KBM-7 (cell line): Measurements from ENCODE around the gene PACS1.

Experiments
- DNase-seq: peaks from one replicate; pipeline ENCODE4 v3.0.0-alpha.2; 2015
- in situ Hi-C: fragments of 300-500 bp; cut with MboI; formaldehyde crosslinking; loops from 2 replicates; pipeline ENCODE4 v1.14.3; 2020; ENCODE audit warnings: low sequenced_read_pairs, low pct_unique_long_range_greater_than_20kb, mixed read lengths

The PACS1 gene

DNA sequence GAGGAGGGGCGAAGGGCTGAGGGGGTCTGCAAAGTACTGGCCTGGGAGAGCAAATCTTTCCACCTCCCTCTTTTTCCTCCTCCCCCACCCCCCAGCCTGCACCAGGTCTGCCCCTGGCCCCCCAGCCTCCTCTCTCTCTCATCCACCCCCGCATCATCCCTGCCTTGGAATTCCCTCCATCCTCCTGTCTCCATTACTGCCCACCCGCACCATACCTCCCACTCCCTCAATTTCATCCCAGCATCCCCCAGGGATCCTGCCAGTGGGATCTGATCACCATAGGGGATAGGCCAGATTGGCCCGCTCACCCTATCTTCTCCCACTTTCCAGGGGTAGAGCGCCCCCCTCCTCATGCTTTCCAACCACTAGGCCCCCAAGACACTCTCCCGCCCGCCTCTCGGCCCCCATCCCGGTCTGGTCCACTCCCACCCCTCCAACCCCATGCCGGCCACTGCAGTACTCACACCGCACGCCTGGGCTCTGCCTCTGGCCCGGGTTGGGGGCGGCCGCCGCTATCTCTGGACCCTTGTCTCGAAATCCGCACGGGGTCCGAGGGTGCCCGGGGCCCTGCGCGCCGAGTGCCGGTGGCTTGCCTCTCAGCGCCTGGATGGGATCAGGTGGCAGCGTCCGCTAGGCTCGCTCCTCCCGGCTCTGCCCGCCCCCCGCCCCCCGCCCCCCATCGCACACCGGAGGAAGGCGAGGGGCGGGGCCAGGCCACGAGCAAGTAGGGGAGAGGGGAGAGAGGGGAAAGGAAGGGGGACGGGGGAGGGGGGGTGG is 21.3 kb upstream of the PACS1 start, which contains the start of gene GAL3ST3:
GAL3ST3 (minus strand) TSS at position 615 of the 777 bp plus-strand sequence. CDS start 3,746 bp downstream, outside the sequence.
- in situ Hi-C loops = no loop called here

DNA sequence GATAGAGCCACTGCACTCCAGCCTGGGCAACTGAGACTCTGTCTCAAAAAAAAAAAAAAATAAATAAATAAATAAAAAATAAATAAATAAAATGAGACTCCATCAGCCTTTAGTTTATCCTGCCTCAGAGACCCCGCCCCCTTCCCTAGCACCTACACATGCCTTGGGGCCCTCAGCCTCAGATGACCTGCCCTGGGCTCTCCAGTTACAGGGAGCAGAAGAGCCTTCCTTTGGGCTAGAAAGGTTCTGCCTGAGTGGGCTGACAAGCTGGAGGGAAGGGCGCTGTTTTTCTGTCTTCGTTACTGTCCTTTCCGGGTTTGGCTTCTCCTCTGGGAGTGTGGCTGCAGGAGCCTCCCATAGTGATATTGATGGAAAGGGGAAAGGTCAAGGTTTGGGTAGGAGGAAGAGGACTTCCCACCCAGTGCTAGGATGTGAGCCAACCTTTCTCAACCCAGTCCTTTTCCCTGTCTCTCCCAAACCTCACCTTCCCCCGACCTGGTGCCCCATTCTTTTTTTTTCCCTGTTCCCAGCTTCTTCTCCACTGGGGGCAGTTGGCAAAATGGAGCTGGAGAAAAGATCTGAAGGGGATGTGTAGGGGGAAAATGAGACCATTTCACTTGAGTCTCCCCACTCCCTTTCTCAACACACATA is 19.4 kb upstream of the PACS1 start:
- DNase-seq = no peak
- in situ Hi-C loops = no loop called here

More for the DNA sequence above, 21.3 kb upstream of the PACS1 start, which contains the start of gene GAL3ST3:
- DNase-seq = no peak

DNA sequence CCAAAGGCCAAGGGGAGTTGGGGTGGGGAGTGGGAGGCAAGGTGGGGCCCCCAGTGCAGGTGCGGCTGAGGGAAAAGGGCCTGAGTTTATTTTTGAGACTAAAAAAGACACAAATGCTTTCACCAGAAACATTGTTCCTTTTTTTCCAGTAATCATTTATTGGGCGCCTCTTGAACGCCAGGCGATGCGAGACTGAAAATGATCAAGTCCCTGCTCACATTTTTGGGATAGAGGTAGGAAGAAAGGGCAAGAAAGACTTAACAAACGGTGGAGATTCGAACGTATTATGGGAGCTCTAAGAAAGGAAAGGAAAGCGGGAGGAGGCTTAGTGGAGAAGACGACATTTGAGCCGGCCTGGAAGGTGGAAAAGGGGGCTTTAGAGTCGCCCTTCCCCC is 18.7 kb upstream of the PACS1 start:
- no peak for DNase-seq
- in situ Hi-C loops = no loop called here

DNA sequence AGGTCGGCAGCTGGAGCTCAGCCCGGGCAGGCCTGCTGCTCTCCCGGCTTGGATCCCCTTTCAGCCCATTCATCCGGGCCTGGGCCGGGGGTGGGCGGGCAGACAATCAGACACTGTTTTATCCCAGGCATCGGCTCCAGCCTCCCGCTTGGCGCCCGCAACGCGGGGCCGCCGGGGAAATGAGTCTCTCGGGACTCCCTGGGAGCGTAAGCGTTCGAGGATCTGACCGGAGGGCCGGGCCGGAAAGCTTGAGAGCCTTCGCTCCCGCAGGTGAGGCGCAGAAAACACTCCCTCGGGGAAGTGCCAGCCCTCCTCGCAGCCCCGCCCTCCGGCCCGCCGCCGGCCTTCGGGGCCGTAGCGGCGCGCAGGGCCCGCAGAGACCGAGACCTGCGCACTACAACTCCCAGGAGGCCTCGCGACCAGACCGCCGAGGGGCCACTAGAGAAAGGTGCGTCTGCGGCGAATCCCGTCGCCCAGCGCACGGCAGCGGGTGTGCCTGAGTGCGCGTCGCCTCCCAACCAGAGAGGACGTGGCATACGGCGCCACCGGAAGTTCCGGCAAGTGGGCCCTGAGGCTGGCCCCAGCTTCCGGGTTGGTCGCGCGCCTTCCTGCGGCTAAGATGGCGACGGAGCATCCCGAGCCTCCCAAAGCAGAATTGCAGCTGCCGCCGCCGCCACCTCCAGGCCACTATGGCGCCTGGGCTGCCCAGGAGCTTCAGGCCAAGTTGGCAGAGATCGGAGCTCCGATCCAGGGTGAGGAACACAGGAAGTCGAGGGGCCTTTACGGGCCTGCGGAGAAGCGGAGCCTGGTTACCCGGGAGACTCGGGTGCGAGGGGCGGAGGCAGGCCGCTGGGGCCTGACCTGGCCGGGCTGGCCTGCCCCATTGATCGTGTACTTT is 18.1 kb upstream of the PACS1 start, which contains the start of gene SF3B2:
SF3B2 (plus strand) TSS at position 599 of the 898 bp plus-strand sequence; CDS start at position 620, 21 bp downstream.
- in situ Hi-C loops = no loop called here
- DNase-seq = peak; percentile 99

DNA sequence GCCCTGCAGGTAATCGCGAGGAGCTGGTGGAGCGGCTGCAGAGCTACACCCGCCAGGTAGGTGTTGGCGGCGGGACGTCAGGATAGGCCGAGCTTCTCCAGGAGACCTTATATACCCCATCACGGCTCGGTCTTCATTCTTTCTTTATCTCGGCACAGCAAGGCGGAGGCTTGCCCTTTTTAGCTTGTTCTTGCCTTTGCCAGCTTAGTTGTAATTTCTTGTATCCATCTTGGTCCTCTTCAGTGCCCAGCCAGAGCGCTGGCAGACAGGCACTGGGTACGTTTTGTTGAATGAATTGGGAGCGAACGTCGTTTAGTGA is 17.4 kb upstream of the PACS1 start:
- in situ Hi-C loops = no loop called here
- DNase-seq = no peak

DNA sequence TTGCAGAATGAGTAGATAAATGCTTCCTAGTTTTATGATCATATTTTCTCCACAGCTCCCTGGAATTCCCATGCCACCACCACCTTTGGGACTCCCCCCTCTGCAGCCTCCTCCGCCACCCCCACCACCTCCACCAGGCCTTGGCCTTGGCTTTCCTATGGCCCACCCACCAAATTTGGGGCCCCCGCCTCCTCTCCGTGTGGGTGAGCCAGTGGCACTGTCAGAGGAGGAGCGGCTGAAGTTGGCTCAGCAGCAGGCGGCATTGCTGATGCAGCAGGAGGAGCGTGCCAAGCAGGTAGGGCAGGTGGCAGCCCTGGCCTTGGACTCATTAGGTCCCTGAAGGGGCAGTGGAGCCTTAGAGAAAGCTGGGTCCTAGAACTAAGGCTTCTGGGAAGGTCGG is 15.1 kb upstream of the PACS1 start:
- in situ Hi-C loops = no loop called here
- no peak for DNase-seq

DNA sequence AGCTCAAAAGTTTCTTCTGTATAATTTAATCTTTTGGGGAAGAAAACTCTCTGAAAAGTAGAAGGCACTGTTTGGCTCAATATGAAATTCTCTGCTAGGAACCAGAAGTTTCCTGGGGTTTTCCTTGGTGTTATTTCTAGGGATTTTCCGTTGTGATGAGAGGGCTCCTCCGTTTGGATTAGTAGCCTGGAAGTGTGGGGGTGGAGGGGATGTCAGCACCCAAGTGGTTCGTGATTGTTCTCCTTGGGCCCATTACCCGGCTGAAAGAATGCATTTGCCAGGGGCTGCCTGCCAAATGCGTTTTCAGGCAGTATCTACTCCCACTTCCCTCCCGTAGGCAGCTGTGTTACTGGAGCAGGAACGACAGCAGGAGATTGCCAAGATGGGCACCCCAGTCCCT is 13.6 kb upstream of the PACS1 start:
- DNase-seq = no peak
- in situ Hi-C loops = no loop called here

DNA sequence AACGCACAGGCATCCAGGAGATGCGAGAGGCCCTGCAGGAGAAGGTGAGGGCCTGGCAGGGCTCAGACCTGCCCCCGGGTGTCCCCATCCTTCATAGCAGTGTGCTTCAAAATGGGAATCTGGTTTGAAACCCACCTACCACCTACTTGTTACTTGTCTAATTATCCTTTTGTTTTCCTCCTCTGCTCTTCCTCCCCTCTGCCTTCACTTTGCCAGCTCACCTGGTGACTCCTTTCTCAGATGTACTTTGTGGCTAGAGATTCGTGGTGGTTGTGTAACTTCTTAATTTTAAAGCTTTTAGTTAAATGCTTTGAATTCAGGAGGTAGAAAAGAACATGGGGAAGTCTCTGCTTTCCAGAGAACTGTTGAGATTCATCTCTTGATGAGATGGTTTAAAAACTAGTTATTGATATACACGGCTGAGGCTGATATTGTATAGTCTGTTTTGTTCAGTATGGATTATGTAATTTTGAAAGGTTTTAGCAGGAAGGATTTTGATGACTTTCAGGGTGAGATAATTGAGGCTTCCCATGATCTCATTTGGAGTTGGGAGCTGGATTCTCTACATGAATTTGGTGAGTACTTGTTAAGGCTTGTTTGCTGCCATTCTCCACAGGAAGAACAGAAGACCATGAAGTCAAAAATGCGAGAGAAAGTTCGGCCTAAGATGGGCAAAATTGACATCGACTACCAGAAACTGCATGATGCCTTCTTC is 9.9 kb upstream of the PACS1 start:
- no peak for DNase-seq

DNA sequence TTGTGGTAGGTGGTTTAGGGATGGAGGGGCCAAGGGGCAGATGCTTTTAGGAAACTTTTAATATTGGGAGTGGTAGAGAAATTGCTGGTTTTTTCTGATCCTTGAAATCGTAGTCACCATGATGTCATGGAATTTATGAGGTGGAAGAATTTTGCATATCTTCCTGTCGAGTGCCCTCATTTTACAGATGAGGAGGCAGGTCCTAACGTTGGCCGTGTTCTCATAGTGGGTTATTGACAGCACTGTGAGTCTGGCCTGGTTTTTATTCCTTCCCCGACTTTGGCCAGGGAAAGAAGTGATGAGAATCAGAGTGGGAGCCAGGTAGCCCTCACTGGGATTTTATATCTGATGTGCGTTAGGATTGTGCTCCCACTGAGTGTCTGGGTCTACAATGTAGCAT is 8.8 kb upstream of the PACS1 start:
- in situ Hi-C loops = no loop called here
- no peak for DNase-seq

More for the DNA sequence above, 9.9 kb upstream of the PACS1 start:
- in situ Hi-C loops = no loop called here

DNA sequence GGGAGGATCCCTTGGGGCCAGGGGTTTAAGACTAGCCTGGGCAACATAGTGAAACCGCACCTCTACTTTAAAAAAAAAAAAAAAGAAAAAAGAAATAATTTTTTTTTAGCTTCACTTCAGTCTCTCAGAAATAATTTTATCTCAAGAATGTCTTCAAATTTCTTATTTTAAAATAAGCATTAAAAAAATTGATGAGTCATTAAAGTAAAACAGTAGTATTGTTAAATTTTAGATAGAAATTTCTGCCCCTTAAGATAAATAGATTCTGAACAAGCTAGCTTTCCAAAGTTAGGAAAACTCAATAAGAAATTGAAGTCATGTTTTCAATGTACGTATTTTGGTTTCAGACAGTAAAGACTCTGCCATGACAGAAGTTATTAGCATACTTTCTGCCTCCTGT is 7.7 kb upstream of the PACS1 start:
- in situ Hi-C loops = no loop called here
- no peak for DNase-seq

DNA sequence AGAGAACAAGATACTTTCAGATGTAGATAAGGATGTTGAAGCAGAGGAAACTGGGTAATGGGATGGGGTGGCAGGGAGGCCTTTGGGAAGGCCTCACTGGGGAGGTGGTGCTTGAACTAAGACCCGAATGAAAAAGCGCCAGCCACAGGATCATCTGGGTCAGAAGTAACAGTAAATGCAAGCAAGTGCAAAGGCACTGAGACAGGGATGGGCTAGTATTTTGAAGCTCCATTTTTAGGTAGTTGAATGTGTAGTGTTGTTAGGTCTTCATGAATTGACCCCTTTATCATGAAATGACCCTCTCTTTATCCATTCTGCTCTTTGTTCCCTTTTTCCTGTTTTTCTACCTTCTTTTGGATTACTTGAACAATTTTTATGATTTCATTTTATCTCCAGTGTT is 6.2 kb upstream of the PACS1 start:
- in situ Hi-C loops = no loop called here
- DNase-seq = no peak

DNA sequence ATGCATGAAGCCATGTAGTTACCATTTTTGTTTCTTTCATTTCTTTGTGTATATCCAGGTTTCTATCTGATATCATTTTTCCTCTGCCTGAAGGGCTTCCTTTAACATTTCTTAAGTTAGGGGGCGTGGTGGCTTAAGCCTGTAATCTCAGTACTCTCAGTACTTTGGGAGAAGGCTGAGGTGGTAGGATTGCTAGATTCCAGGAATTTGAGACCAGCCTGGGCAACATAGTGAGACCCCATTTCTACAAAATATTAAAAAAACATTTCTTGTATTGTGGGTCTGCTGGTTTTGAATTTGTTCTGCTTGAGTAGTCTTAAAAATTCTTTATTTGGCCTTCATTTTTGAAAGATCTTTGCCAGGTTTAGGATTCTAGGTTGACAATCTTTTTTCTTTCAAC is 5.5 kb upstream of the PACS1 start:
- in situ Hi-C loops = no loop called here

DNA sequence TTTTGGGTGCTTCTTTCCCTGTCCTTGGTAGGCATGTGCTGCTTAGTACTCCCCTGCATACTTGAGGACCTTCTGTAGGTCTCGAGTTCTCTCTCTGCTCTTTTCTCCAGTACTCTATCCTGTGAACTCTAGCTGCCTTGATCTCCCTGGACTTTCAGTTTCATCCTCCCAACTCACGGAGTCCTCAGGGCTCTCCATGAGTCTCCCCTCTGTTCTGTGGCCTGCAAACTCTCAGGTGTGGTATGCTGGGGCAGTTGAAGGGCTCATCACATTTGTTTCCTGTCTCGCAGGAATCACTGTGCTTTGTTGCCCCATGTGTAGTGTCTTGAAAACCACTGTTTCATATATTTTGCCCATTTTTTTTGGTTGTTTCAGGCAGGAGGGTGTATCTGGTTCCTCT is 3.3 kb upstream of the PACS1 start:
- DNase-seq = no peak
- in situ Hi-C loops = no loop called here

More for the DNA sequence above, 5.5 kb upstream of the PACS1 start:
- DNase-seq = no peak

DNA sequence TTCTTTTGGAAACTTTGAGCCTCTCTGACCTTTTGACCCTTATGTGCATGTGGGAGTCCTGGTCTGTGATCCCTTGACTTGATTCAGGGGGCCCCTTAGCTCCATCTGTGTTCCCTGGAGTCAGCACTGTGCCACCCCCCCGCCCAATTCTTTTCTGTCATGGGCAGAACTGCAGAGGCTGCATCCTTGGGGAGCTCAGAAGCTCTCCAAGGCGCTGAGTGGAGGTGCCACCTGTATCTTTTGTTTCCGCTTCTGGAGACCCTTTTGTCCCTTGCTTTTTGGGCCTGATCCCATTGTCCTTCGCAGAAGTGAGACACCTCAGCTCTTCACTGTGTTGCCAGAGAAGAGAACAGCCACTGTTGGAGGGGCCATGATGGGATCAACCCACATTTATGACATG is 2.4 kb upstream of the PACS1 start:
- DNase-seq = no peak
- in situ Hi-C loops = no loop called here

DNA sequence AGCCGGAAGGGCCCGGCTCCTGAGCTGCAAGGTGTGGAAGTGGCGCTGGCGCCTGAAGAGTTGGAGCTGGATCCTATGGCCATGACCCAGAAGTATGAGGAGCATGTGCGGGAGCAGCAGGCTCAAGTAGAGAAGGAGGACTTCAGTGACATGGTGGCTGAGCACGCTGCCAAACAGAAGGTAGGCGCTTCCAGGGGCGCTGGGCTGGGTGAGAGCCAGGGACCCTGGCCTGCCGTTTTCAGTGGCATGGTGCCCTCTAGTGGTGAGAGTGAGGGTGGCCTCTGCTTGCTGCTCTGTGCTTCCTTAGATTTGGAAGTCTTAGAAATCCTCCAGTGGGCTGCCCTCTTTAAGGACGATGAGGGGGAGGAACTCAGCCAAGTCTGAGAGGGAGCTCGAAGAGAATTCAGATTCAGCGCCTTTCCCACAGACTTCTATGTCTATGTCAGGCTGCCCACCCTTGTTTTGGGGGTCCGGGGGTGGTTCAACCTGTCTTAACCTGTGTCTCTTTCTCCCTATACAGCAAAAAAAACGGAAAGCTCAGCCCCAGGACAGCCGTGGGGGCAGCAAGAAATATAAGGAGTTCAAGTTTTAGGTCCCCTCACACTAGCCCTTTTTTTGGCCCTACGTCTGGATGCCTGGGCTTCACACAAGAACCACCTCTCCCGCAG is 1.8 kb upstream of the PACS1 start:
- in situ Hi-C loops = no loop called here

DNA sequence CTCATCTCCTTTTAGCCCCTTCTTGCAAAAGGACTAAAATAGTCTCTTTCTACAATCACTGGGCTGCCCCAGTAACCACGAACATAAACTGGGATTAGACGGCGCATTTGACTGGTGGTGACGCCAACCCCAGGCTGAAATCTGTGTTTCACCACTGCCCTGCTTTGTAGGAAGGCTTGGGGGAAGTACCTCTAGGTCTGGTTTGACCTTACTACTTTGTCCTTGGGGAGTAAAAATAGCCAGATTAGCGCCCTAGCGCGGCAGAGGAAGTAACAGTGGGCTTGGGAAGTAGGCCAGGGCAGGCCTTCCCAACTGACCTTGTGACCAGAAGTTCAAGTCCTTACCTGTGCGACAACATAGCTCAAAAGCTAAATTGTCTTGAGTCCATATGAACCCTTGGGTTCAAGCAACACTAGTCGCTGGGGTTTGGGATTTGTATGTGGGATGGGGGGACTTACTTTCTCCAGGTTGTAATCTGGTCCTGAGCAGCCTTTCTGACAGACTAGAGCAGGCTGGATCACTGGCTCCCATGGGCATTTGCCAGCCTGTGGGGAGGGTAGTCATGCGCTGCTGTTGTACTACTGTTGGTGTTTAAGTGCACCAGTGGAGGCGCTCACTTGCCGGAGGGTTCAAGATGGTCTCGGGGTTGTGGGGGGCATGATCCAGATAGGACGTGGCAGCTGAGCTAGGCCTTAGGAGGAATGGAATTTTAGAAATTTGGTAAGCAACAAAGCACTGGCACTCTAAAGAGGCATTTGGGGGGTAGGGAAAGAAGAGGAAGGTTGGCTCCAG is 953 bp upstream of the PACS1 start:
- in situ Hi-C loops = no loop called here
- peak; percentile 27 for DNase-seq

More for the DNA sequence above, 1.8 kb upstream of the PACS1 start:
- peak; percentile 85 for DNase-seq

DNA sequence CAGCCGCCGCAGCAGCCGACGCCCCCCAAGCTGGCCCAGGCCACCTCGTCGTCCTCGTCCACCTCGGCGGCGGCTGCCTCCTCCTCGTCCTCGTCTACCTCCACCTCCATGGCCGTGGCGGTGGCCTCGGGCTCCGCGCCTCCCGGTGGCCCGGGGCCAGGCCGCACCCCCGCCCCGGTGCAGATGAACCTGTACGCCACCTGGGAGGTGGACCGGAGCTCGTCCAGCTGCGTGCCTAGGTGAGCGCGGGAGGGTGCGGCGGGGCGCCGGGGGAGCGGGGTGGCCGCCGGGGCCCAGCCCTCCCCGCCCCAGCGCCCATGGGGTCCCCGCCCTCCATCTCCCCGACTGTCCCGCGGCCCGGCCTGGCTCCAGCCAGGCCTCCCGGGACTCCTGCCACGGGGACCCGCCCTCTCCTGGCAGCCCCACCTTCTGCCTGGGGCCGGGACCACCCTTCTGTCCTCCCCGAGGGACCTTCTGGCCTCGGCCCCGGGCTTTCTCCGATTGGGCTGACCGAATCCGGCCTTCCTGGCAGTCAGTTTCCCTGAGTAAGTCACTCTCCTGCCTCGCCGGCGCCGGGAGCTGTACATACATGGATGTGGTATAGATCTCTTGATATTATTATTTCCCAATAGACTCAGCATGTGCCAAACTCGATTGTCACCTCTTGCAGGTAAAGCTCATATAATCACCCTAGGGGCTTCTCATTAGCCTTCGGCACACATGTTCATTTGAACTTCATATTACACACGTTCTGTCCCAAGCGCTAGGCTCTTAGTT is 720 bp downstream of the PACS1 start:
- DNase-seq = no peak
- in situ Hi-C loops = no loop called here
